Activated CD4-positive, alpha-beta T cell treated with anti-CD3 and anti-CD28 coated beads, Interleukin-2, amount 50 U/mL, for 1 hour (primary cell): ENCODE measurements around the gene CRYGD.
A peak's percentile ranks its signal among the peaks of the same experiment; 100 is the strongest.

Experiments
- DNase-seq: peaks from one replicate; pipeline ENCODE4 v3.0.0-alpha.2; 2020

Gene CRYGD

DNA sequence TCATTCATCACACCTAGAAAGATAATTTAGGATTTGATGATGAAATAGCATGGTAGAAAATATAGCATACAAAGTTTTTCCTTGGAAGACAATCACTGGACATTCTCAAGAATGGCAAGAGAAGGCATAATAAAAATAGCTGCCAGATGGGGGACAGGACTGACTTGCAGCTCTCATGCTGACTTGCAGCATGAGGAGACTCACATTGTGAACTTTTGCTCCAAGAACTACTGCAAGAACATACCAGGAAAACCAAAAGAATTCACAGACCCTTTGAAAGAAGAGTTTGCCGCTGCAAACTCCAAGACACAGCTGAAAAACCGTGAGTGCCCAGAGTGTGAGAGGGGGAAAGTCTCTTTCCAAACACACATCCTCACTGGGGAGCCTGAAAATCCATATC is 47.0 kb downstream of the CRYGD start:
- no peak for DNase-seq

DNA sequence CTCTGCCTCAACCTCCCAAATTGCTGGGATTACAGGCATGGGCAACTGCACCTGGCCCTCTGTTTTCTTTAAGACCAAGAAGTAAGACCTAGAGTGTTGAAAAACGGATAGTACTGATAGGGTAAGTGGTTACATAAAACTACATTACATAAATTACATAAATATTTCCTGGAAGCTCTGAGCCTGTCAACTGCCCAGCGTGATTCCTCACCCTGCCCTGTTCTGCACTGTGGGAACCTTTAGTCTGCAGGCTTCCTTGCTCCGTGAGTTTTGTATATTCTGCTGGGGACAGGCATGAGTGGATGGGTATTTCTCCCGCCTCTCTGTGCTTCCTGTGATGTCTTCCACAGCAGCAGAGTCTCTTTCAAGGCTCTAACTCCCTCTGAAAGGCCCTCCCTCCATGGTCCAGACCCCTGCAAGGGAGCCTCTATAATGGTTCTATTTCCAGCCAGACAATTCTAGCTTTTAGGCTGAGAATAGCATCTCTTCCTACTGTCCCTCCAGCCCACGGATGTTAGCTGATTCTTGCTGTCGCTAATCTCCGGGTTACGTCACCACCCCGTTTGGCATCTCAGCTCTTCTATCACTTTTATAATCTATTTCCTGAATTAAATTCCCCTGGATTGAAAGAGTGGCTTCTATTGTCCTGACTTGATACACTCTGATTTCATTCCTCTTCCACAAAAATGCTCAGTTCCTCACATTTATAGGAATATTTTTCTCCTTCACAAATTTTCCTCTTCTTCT is 49.5 kb downstream of the CRYGD start:
- DNase-seq = no peak

GRCh38 chr2:208072250-208072892 is 52.0 kb downstream of the CRYGD start:
- DNase-seq = peak; percentile 39
